SKM-1 (cell line): ENCODE results near the gene MAP3K2.
"Not testable (repeated sequence)": the region's sequence is repeated elsewhere in the genome, so short reads cannot be mapped to it uniquely, and the experiment has no call there.

Experiments used
- DNase-seq: peaks from one replicate; lab custom pipeline; 2025; ENCODE audit not compliant: unreplicated experiment; lab: John Stamatoyannopoulos, UW

Gene MAP3K2

DNA sequence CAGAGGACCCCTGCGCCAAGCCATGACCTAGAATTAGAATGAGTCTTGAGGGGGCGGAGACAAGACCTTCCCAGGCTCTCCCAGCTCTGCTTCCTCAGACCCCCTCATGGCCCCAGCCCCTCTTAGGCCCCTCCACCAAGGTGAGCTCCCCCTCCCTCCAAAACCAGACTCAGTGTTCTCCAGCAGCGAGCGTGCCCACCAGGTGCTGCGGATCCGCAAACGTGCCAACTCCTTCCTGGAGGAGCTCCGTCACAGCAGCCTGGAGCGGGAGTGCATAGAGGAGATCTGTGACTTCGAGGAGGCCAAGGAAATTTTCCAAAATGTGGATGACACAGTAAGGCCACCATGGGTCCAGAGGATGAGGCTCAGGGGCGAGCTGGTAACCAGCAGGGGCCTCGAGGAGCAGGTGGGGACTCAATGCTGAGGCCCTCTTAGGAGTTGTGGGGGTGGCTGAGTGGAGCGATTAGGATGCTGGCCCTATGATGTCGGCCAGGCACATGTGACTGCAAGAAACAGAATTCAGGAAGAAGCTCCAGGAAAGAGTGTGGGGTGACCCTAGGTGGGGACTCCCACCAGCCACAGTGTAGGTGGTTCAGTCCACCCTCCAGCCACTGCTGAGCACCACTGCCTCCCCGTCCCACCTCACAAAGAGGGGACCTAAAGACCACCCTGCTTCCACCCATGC lies 33.5 kb upstream of the MAP3K2 start:
- no peak for DNase-seq

DNA sequence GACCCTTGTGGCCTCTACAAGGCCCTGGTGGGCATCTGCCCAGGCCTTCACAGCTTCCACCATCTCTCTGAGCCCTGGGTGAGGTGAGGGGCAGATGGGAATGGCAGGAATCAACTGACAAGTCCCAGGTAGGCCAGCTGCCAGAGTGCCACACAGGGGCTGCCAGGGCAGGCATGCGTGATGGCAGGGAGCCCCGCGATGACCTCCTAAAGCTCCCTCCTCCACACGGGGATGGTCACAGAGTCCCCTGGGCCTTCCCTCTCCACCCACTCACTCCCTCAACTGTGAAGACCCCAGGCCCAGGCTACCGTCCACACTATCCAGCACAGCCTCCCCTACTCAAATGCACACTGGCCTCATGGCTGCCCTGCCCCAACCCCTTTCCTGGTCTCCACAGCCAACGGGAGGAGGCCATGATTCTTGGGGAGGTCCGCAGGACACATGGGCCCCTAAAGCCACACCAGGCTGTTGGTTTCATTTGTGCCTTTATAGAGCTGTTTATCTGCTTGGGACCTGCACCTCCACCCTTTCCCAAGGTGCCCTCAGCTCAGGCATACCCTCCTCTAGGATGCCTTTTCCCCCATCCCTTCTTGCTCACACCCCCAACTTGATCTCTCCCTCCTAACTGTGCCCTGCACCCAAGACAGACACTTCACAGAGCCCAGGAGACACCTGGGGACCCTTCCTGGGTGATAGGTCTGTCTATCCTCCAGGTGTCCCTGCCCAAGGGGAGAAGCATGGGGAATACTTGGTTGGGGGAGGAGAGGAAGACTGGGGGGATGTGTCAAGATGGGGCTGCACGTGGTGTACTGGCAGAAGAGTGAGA lies 32.5 kb upstream of the MAP3K2 start:
- DNase-seq, result no peak

DNA sequence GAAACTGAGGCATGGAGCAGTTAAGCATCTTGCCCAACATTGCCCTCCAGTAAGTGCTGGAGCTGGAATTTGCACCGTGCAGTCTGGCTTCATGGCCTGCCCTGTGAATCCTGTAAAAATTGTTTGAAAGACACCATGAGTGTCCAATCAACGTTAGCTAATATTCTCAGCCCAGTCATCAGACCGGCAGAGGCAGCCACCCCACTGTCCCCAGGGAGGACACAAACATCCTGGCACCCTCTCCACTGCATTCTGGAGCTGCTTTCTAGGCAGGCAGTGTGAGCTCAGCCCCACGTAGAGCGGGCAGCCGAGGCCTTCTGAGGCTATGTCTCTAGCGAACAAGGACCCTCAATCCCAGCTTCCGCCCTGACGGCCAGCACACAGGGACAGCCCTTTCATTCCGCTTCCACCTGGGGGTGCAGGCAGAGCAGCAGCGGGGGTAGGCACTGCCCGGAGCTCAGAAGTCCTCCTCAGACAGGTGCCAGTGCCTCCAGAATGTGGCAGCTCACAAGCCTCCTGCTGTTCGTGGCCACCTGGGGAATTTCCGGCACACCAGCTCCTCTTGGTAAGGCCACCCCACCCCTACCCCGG lies 31.8 kb upstream of the MAP3K2 start:
- no peak for DNase-seq

DNA sequence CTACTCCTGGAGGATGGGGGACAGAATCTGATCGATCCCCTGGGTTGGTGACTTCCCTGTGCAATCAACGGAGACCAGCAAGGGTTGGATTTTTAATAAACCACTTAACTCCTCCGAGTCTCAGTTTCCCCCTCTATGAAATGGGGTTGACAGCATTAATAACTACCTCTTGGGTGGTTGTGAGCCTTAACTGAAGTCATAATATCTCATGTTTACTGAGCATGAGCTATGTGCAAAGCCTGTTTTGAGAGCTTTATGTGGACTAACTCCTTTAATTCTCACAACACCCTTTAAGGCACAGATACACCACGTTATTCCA lies 31.3 kb upstream of the MAP3K2 start:
- no peak for DNase-seq

DNA sequence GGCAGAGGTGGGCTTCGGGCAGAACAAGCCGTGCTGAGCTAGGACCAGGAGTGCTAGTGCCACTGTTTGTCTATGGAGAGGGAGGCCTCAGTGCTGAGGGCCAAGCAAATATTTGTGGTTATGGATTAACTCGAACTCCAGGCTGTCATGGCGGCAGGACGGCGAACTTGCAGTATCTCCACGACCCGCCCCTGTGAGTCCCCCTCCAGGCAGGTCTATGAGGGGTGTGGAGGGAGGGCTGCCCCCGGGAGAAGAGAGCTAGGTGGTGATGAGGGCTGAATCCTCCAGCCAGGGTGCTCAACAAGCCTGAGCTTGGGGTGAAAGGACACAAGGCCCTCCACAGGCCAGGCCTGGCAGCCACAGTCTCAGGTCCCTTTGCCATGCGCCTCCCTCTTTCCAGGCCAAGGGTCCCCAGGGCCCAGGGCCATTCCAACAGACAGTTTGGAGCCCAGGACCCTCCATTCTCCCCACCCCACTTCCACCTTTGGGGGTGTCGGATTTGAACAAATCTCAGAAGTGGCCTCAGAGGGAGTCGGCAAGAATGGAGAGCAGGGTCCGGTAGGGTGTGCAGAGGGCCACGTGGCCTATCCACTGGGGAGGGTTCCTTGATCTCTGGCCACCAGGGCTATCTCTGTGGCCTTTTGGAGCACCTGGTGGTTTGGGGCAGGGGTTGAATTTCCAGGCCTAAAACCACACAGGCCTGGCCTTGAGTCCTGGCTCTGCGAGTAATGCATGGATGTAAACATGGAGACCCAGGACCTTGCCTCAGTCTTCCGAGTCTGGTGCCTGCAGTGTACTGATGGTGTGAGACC lies 30.7 kb upstream of the MAP3K2 start, which contains the start of gene PROC:
Gene PROC (plus strand): TSS at position 128 of the 812 bp plus-strand sequence. CDS start 1,516 bp downstream, outside the sequence.
- no peak for DNase-seq

DNA sequence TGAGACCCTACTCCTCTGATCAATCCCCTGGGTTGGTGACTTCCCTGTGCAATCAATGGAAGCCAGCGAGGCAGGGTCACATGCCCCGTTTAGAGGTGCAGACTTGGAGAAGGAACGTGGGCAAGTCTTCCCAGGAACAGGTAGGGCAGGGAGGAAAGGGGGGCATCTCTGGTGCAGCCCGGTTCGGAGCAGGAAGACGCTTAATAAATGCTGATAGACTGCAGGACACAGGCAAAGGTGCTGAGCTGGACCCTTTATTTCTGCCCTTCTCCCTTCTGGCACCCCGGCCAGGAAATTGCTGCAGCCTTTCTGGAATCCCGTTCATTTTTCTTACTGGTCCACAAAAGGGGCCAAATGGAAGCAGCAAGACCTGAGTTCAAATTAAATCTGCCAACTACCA lies 29.6 kb upstream of the MAP3K2 start:
- DNase-seq, result no peak

DNA sequence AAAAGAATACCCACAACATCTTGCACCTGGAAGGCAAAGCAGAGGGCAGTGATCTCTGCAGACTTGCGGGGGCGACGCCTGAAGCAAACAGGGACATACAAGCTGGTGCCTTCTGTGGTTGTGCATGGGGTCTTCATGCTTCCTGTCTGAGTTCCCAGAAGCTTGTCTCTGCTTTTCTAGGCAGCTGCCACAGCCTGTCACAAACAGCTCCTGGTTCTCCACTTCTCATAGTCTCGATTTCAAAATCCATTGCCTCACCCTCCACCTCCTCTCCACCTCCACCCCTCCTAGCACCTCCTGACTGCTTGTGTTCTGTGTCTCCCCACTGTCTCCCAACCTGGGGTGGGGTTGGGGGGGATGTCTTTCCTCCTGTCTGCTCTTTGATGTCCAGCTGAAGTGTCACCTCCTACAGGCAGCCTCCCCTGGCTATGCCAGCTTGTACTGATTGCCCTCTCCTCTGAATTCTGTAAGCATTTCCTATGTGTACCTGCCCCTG lies 28.8 kb upstream of the MAP3K2 start:
- DNase-seq, result no peak

DNA sequence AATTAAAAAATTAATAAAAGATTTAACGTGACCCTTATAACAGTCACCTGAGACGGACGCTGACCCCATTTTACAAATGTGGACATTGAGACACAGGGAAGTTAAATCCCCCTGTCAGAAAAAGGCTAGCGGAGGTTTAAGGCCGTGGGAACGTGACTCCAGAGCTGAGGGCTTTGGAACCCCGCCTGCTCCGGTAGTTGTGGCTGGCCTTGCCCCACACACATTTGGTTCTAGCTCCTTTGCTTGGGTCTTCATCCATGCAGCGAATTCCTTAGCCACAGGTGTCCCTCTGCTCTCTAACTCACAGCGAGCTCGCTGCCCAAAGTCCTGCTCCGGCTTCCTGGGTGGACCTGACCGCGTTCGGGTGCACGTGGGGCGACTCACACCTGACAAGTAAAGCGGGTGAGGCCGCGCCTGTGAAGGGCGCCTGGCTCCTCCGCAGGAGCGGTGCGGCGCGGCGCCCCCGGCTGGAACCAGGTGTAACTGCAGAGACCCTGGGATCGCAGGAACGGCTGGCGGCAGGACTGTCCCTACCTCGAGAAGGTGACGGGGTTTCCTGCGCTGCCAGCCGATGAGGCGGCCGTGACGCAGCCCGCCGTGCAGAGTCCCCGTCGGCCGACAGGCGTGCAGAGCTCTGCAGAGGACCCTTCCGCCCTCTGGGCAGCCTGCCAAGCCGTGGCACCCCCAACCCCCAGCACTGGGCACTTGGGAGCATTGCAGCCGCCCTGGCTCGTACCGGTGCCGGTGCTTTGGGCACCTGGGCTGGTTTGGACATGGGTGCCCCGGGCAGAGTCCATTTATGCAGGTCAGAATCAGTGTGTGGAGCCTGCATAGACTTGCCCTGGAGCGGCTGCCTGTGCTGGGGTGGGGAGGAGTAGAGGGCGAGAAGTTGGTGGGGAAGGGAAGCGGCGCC lies 28.1 kb upstream of the MAP3K2 start:
- DNase-seq, result no peak

DNA sequence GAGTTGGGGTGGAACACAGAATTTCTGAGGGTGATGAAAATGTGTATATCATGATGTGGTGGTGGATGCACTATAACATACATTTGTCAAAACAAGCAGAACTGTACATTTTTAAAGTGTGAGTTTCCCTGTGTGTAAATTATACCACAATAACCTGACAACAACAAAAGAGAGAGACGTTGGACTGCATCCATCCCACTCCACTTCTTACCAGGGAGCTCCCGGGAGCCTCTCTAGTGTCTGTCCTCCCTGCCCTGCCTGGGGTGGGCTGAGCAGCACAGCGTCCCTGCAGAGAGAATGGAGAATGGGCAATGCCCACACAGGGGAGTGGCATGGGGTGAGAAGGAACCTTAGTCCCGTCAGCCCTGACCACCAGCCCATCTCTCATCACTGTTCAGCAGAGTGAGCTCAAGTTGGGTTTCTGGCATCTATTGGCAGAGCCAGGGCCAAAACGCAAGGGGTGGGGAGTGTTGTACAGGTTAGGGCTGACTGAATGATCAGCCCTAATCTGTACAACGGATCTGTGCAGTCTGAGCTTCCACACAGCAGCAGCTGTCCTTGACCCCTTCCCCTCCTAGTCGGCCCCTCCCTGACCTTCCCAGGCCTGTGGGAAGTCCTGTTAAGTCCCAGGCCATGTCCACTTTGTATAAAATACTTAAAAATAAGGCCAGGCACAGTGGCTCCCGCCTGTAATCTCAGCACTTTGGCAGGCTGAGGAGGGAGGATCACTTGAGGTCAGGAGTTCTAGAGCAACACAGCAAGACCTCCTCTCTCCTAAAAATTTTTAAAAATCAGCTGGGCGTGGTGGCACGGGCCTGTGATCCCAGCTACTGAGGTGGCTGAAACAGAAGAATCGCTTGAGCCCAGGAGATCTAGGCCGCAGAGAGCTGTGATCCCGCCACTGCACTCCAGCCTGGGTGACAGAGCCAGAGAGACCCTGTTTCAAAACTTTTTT lies 27.1 kb upstream of the MAP3K2 start:
- DNase-seq, result no peak

DNA sequence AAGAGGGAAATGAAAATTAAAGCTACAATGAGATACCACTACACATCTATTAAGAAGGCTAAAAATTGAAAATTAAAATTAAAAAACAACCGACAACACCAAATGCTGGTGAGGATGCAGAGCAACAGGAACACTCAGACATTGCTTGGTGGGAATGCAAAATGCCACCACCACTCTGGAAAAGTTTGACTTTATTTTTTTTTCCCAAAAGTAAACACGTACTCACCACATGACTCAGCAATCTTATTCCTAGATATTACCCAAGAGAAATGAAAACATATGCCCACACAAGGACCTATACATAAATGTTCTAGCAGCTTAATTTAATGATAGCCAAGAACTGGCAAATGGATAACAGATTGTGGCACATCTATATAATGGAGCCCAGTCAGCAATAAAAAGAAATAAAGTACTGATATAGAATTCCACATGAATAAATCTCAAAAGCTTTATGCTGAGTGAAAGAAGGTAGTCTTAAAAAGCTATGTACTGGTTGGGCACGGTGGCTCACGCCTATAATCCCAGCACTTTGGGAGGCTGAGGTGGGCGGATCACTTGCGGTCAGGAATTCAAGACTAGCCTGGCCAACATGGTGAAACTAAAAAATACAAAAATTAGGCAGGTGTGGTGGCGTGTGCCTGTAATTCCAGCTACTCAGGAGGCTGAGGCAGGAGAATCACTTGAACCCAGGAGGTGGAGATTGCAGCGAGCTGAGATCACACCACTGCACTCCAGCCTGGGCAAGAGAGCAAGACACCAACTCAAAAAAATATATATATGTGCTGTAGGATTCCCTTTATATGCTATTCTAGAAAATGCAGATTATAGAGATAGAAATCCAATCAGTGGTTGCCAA lies 26.2 kb upstream of the MAP3K2 start:
- DNase-seq, result no peak

DNA sequence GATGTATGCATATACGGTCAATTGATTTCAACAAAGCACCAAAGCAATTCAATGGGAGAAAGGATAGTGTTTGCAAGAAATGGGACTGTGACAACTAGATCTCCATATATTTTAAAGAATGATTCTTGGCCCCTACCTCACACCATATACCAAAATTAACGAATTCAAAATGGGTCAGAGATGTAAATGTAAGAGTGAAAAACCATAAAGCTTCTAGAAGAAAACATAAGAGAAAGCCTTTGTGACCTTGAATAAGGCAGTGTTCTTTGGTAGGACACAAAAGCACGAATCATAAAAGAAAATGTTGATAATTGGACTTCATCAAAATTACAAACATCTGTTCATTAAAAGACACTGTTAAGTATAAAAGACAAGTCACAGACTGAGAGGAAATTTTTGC lies 25.4 kb upstream of the MAP3K2 start:
- no peak for DNase-seq

DNA sequence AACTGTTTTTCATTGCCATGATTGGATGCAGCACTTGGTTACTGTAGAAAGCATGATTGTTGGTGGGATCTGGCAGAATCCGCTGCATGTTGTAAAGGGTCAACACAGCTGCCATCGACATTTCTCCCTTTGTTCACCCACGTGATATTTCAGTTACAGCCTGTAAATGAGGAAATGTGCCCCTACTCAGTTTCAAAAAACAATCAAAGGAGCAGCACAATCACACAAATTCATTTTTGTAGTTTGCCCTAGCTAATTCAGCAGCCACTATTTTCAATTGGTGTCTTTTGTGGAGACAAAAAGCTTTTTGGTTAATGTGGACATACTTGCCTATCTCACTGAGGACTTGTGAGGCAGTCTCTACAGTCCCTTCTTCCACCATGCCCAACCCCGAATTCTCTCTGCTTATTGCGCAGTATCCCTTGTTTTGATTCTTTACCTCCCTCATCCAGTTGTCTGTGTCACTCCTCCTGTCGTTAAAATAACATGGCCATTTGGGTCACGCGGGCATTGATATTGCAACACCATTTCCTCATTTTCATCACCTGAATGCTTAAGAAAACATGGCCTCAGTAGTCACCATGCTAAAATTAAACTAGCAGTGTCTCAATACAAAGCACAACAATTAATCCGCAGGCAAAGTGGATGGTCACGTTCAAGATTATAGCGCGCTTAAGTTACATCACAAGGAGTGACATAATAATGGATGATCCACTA lies 24.0 kb upstream of the MAP3K2 start:
- DNase-seq, result peak; percentile 81

DNA sequence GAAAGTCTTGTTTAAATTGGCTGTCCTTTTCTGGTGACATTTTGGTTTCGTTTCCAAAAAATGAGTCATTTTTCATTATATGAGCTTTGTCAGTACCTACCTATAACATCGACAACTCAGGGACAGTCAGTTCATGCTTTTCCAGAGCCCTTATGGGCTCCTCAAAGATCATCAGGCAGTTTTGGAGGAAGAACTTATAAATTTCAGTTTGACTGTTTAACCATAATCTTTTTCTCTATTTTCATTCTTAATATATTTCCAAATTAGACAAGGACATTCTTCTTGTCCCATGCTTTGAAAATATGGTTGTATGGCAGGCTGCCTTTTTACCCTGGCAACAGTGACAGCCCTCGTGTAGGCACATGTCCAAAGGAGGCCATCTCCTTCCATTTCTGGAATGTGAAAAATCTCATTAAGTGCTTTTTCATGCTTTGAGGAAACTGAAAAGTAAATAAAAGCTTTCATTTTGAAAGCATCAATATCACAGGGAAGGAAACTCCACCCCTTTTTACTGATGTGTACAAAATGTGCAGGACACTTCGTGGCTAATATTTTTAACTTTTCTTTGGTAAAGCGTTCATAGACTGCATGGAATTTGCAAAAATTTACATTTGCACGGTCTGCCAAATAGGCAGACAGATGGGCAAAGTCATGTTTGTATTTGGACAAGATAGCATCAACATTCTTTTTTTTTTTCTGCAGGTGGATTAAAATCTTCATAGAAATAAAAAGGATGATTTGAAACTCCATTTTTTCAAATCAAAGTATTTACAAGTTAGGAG lies 23.3 kb upstream of the MAP3K2 start:
- DNase-seq, result no peak

DNA sequence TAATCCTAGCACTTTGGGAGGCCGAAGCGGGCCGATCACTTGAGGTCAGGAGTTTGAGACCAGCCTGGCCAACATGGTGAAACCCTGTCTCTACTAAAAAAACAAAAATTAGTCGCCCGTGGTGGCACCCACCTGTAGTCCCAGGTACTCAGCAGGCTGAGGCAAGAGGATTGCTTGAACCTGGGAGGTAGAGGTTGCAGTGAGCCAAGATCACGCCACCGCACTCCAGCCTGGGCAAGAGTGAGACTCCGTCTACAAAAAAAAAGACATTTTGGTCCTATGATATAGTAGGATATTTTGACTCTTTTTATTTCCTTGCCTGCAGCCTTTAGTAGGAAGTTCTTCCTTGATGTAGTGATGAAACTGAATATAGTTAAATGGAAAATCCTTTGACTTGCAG lies 21.9 kb upstream of the MAP3K2 start:
- DNase-seq, result not testable (repeated sequence)

DNA sequence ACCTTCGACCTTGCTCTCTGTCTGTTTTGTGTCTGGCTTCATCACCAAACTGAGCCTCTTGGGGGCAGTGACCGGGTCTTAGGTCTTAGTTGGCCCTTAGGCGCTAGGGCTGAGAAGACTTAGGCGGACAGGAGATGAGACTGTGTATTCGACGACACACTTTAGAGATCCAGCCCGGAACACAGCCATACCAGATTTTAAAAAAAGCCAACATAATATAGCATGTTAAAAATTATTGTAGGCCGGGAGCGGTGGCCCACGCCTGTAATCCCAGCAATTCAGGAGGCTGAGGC lies 21.0 kb upstream of the MAP3K2 start:
- DNase-seq, result no peak

DNA sequence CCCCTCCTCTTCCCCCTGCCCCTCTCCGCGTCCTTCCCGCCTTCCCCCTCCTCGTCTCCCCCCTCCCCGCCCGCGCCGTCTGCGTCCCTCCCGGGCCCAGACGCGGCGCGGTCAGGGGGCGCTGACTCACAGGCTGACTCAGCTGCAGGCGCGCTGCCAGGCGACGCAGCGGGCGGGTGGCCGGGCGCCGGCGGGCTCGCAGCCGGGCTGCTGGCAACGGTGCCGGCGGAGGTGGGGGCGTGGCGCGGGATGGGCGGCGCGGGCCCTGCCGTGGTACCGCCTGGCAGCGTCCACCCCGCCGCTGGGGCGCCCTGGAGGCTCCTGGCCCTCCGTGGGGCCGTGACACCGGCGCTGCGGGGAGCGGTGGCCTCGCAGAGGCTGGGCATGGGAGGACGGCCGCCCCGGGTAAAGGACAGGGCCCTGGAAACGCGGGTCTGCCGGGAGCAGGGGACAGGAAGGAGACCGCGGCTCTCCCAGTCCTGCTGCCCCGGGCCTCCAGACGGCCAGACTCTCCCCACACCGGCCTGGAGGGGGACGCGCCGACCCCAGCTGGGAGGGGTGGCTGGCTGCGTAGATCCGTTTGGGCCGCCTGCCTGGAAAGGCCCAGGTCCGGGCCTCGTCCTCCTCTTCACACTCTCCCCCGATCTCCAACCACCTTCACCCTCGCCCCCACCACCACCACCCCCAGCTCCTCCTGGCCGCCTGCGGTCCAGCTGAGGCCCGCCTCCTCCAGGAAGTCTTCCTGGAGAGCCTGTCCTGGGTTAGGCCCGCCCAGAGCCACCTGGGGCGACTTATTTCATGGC lies 20.4 kb upstream of the MAP3K2 start:
- peak; percentile 49 for DNase-seq
